Astrocyte (in vitro differentiated cells and primary cell): ENCODE results near the gene TOM1L2.

Experiments used
- CTCF ChIP-seq: IDR thresholded peaks from 2 replicates; pipeline ENCODE4 v1.5.1; 2011; ENCODE audit warnings: low read depth, mild to moderate bottlenecking, inconsistent platforms, low read length, moderate library complexity; ENCODE audit not compliant: insufficient read depth
- EZH2 ChIP-seq: IDR thresholded peaks from 2 replicates; pipeline ENCODE4 v1.6.1; 2012; ENCODE audit warnings: mild to moderate bottlenecking, low read length, inconsistent platforms; ENCODE audit not compliant: insufficient read depth

DNA sequence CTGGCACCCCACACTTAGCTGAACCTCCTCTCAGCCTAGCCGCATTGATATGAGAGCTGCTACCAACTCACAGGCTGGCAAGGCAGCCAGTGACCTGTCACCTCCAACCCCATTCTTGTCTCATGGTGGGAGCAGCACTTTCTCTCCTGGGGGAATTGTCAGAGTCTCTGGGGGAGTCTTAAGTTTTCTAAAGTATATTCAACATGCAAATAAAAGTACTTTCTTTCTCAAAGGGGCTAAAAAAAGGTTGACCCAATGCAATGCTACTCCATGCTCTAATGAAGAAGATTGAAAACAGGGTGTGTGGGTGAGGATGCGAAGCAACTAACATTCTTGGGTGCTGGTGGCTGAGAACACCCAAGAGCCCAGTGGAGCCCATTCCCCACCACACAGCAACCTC, 82.3 kb downstream of the TOM1L2 start:
- no peak for TF ChIP-seq CTCF
- TF ChIP-seq EZH2: no peak
